ENCODE results near the gene PATJ. TPM values are rescaled to one million over a fixed set of nuclear protein-coding genes. Genes with fewer than 3 reads are reported as not detected.

Gene PATJ
- total RNA-seq, 1 experiment from 2014 or later: 47.3 TPM

DNA sequence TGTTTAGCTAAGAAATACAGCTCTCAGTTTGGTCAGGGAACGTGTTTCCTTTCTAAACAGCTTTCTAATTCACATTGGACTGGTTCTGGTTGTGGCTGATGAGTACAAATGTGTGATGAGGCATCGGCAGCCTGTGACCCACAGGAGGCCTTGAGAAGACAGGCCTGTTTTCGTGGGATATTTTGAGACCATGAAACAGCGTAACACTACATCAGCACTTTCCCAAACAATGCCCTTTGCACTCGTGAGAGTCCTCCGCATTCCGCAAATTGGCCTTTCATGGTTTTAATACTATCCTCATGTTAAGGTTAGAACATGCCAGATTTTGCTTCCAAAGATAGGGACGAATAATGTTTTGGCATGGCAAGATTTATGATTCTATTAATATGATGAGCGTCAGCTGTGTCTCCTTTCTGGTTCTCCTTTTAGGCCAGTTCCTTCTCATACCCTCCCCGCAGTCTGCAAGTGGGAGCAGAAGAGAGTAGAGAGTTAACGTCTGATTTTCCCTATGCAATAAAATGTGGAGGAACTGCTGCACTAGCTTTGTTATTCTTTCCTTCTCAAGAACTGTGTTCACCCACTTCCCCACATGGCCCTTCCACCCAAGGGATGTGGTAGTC, 368.0 kb downstream of the PATJ start:
- DNase-seq: no peak

More for the DNA sequence above, 368.0 kb downstream of the PATJ start:
- H3K23me2 ChIP-seq (ENCODE audit: insufficient read length, low read depth, low read length, poor library complexity, severe bottlenecking): no peaks in the 10 kb centered on the region
- H3K4me3 Mint-ChIP-seq: no peak overlapping the region
- H3K23ac ChIP-seq (ENCODE audit: insufficient read length, low read depth, low read length): no peak overlapping the region
- H3K9me3 Mint-ChIP-seq: no peaks in the 10 kb centered on the region
- H2AK5ac ChIP-seq (ENCODE audit: insufficient read length, low read length): no peak overlapping the region
- H4K8ac ChIP-seq (replicated peaks; ENCODE audit: insufficient read length, low read depth, low read length): no peak overlapping the region
- H3K14ac ChIP-seq (ENCODE audit: insufficient read depth, low read length): no peak overlapping the region
- no peak overlapping the region for H2BK20ac ChIP-seq (ENCODE audit: low read depth, low read length, poor library complexity, severe bottlenecking)
- H3K56ac ChIP-seq (ENCODE audit: insufficient read length, low read depth, low read length): no peak overlapping the region
- TF ChIP-seq, protein P1, sequence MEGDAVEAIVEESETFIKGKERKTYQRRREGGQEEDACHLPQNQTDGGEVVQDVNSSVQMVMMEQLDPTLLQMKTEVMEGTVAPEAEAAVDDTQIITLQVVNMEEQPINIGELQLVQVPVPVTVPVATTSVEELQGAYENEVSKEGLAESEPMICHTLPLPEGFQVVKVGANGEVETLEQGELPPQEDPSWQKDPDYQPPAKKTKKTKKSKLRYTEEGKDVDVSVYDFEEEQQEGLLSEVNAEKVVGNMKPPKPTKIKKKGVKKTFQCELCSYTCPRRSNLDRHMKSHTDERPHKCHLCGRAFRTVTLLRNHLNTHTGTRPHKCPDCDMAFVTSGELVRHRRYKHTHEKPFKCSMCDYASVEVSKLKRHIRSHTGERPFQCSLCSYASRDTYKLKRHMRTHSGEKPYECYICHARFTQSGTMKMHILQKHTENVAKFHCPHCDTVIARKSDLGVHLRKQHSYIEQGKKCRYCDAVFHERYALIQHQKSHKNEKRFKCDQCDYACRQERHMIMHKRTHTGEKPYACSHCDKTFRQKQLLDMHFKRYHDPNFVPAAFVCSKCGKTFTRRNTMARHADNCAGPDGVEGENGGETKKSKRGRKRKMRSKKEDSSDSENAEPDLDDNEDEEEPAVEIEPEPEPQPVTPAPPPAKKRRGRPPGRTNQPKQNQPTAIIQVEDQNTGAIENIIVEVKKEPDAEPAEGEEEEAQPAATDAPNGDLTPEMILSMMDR (conservative IDR thresholded peaks at IDR 0.05): no peak
- H3K79me1 ChIP-seq (ENCODE audit: insufficient read depth, low read depth, low read length, poor library complexity, severe bottlenecking): no peaks in the 10 kb centered on the region
- no peak overlapping the region for H2AFZ ChIP-seq (ENCODE audit: low read length)
- no peak overlapping the region for H2BK5ac ChIP-seq (ENCODE audit: insufficient read length, low read length)
- H3K4me1 ChIP-seq (ENCODE audit: insufficient read depth, low read length): no peaks in the 10 kb centered on the region
- no peak overlapping the region for H3K27ac ChIP-seq (ENCODE audit: insufficient read length, low read depth, low read length)
- H3K4me2 ChIP-seq (ENCODE audit: insufficient read depth, insufficient read length, low read length): no peak overlapping the region
- no peak overlapping the region for H2BK120ac ChIP-seq (ENCODE audit: low read depth, low read length, poor library complexity, severe bottlenecking)
- no peak overlapping the region for H3T11ph ChIP-seq (ENCODE audit: low read length)
- H4K5ac ChIP-seq (ENCODE audit: insufficient read length, low read depth, low read length): no peak overlapping the region
- peaks cover 0 to 5% (median 2%) of the 10 kb centered on the region in 3 experiments; a peak in 3 of 7 replicates for H3K36me3 Mint-ChIP-seq (ENCODE audit: insufficient read depth in 1 of 3, low read depth in 3 of 3)
- peak overlapping the region in 2 of 3 experiments; percentile 9 to 41; a peak in 2 of 7 replicates for H3K27ac Mint-ChIP-seq
- H2BK15ac ChIP-seq (ENCODE audit: low read depth, low read length): no peak overlapping the region
- H3K9ac ChIP-seq (ENCODE audit: extremely low read depth, insufficient read length, low read length): no peak overlapping the region
- H3K27me3 ChIP-seq (ENCODE audit: insufficient read depth, low read length): no peaks in the 10 kb centered on the region
- no CpG with 5 or more reads among the region's 11 CpGs for WGBS (ENCODE audit: extremely low coverage, insufficient read length, low lambda C conversion rate)
- H3K4ac ChIP-seq (ENCODE audit: low read depth, low read length): no peak overlapping the region
- H3K18ac ChIP-seq (ENCODE audit: insufficient read length, low read depth, low read length): no peak overlapping the region
- H3K4me1 Mint-ChIP-seq: no peaks in the 10 kb centered on the region
- no peaks in the 10 kb centered on the region for H3K79me2 ChIP-seq (ENCODE audit: insufficient read depth, low read length)
- no peaks in the 10 kb centered on the region for H3K9me3 ChIP-seq (ENCODE audit: control insufficient read depth, low read depth, low read length)
- H2BK12ac ChIP-seq (ENCODE audit: insufficient read length, low read depth, low read length): no peak overlapping the region
- no peak overlapping the region for H4K91ac ChIP-seq (ENCODE audit: insufficient read length, low read depth, low read length)
- H4K20me1 ChIP-seq (ENCODE audit: control insufficient read depth, insufficient read depth, insufficient read length): no peaks in the 10 kb centered on the region
- no peaks in the 10 kb centered on the region for H3K27me3 Mint-ChIP-seq (ENCODE audit: low read depth)

Measured in H9 (cell line).